Left lung (tissue), 10 donors: ENCODE measurements around the gene GJD2. TPM values are rescaled to one million over a fixed set of nuclear protein-coding genes. Genes with fewer than 3 reads are reported as not detected.

Source experiments
- ATAC-seq: fragments of 200-7000 bp; cut with Tn5 transposase; one replicate; pipeline ENCODE4 v1.9.1; 2020; ENCODE audit warnings: moderate library complexity
- DNase-seq, 4 donors: peaks; one replicate each; pipeline ENCODE4 v3.0.0-alpha.2; 2013 to 2020
- H3K27ac ChIP-seq, 2 donors: fragments of 200-600 bp; sonication (generic) in 1 of 2; one replicate each; pipeline versions ENCODE4 v1.5.0 to v1.8.0; 2020 to 2021
- H3K27me3 ChIP-seq, 2 donors: fragments of 200-600 bp; sonication (generic) in 1 of 2; one replicate each; pipeline versions ENCODE4 v1.5.0 to v1.8.0; 2020 to 2021
- H3K36me3 ChIP-seq, 2 donors: fragments of 200-600 bp; sonication (generic) in 1 of 2; one replicate each; pipeline versions ENCODE4 v1.5.0 to v1.8.0; 2020 to 2021
- H3K4me1 ChIP-seq, 2 donors: fragments of 200-600 bp; one replicate each; pipeline ENCODE4 v1.8.0; 2021
- H3K4me3 ChIP-seq, 2 donors: fragments of 200-600 bp; sonication (generic) in 1 of 2; one replicate each; pipeline versions ENCODE4 v1.5.0 to v1.8.0; 2020 to 2021; ENCODE audit warnings: mild to moderate bottlenecking in 1 of 2
- H3K9me3 ChIP-seq, 2 donors: fragments of 200-600 bp; sonication (generic) in 1 of 2; one replicate each; pipeline versions ENCODE4 v1.5.0 to v1.8.0; 2020 to 2021
- CTCF ChIP-seq, 2 donors: fragments of 200-600 bp; sonication (generic) in 1 of 2; IDR thresholded peaks; one replicate each; pipeline versions ENCODE4 v1.5.0 to v1.8.0; 2021; ENCODE audit warnings: antibody characterized with exemption in 2 of 2
- intact Hi-C, 2 donors: fragments of 100-400 bp; cut with DNase I; formaldehyde crosslinking; loops; one replicate each; pipeline versions ENCODE4 v1.11.2 to v1.14.2; 2022
- polyA plus RNA-seq, 6 donors: library from polyadenylated mRNA; unstranded; fragments of 120-200 nt; gene quantifications; one replicate each; pipeline ENCODE4 v1.2.1, GENCODE V29; 2013; ENCODE audit not compliant: insufficient read length in 6 of 6
- total RNA-seq, 2 donors: library from RNA; stranded (reverse); fragmentation: NEBNext Ultra II Directional; extraction: Animal tissue kit (Norgen Biotek cat#: 25700); gene quantifications; one replicate each; pipeline ENCODE4 v1.2.1, GENCODE V29; 2021
- donor health status: DM: no; HTN: yes; CAD: no.
- donor health status: DM: no; HTN: no; CAD: no.

The GJD2 gene
- total and polyA plus RNA-seq, 8 donors = 0.07 to 0.10 TPM; not detected in 6

DNA sequence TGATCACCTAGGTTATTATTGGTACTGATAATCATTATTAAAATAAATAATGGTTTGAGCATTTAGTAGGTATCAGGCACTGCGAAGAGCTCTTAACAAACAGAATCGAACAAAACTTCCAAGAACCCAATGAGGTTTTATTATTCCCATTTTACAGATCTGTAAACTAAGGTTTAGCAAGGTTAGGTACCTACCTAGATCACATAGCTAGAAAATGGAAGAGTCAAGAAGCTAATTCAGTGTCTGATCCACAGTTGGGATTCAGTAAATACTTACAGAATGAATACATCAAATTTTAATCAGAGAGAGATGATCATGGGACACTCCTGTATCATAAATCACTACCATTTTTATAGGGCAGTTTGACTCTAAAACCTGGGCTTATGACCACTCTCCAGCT is 15.5 kb downstream of the GJD2 start:
- no peaks in the 10 kb centered on the region for H3K36me3 ChIP-seq
- H3K4me1 ChIP-seq = no peaks in the 10 kb centered on the region
- no peak overlapping the region for H3K4me3 ChIP-seq
- ATAC-seq (no peak), DNase-seq (no peak)
- H3K27me3 ChIP-seq = peaks cover 0 to 11% of the 10 kb centered on the region in 2 donors
- intact Hi-C loops = no loop called here
- no peaks in the 10 kb centered on the region for H3K9me3 ChIP-seq
- TF ChIP-seq CTCF (IDR thresholded peaks at IDR 0.05) = no peak
- H3K27ac ChIP-seq = no peak overlapping the region

- no peaks in the 10 kb centered on the region for H3K36me3 ChIP-seq
- H3K9me3 ChIP-seq = no peaks in the 10 kb centered on the region
- no peaks in the 10 kb centered on the region for H3K4me1 ChIP-seq
- TF ChIP-seq CTCF (IDR thresholded peaks at IDR 0.05) = no peak
- H3K27me3 ChIP-seq = peaks cover 0 to 11% of the 10 kb centered on the region in 2 donors
- no peak overlapping the region for H3K4me3 ChIP-seq
- ATAC-seq = no peak
- intact Hi-C loops = no loop called here
- no peak overlapping the region for H3K27ac ChIP-seq
- DNase-seq = no peak
These were observed 16.8 kb downstream of the GJD2 start for GRCh38 chr15:34738002-34738401.

GRCh38 chr15:34737477-34737876 is 17.3 kb downstream of the GJD2 start:
- TF ChIP-seq CTCF (IDR thresholded peaks at IDR 0.05) = no peak
- intact Hi-C loops = no loop called here
- peaks cover 0 to 14% of the 10 kb centered on the region in 2 donors for H3K27me3 ChIP-seq

DNA sequence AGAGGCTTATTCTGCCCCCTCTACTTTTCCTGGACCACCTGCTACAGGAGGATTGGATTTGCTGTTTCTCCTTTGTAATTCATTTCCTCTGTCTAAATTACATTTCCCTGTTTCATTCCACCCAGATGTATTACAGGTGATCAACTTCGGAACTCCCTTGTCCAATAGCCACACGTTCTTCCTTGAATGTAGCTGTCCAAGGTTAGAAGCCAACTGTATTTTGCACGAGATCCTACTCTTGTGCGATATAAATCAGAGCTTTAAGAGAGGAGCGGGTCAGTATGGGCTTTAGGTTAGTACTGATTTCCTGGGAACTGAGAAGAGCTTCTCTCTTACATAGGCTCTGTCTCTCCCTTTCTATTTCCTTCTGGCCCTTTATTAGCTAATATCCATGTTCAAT is 20.5 kb downstream of the GJD2 start:
- no peak overlapping the region for H3K4me3 ChIP-seq
- TF ChIP-seq CTCF (IDR thresholded peaks at IDR 0.05) = no peak
- no peak for ATAC-seq
- H3K9me3 ChIP-seq = no peaks in the 10 kb centered on the region
- no peak overlapping the region for H3K27ac ChIP-seq
- peaks cover 0 to 22% of the 10 kb centered on the region in 2 donors for H3K27me3 ChIP-seq
- no peak for DNase-seq
- H3K4me1 ChIP-seq = no peaks in the 10 kb centered on the region
- H3K36me3 ChIP-seq = no peaks in the 10 kb centered on the region
- intact Hi-C loops = no loop called here

More at GRCh38 chr15:34737477-34737876, 17.3 kb downstream of the GJD2 start:
- ATAC-seq (no peak), DNase-seq (no peak)
- no peaks in the 10 kb centered on the region for H3K9me3 ChIP-seq
- H3K36me3 ChIP-seq = no peaks in the 10 kb centered on the region
- no peak overlapping the region for H3K27ac ChIP-seq
- H3K4me3 ChIP-seq = no peak overlapping the region
- no peaks in the 10 kb centered on the region for H3K4me1 ChIP-seq

DNA sequence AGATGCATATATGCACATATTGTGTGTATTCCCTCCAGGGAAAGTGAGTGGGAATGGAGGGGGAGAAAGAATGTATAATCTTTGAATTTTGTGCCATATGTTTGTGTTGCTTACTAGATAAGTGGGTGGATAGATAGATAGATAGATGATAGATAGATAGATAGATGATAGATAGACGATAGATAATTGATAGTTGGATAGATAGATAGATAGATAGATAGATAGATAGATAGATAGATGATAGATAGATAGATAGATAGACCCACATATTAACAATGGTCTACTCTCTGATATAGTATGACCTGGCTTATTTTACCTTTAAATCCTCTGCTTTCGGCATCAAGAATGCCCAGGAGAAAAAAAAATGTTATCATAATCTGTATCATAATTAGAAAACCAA is 21.2 kb downstream of the GJD2 start:
- Histone ChIP-seq H3K4me1 (no peaks in the 10 kb centered on the region), H3K36me3 (no peaks in the 10 kb centered on the region), H3K4me3 (no peak overlapping the region), H3K27me3 (peaks cover 0 to 22% of the 10 kb centered on the region in 2 donors), H3K9me3 (no peaks in the 10 kb centered on the region), H3K27ac (no peak overlapping the region)
- ATAC-seq (no peak), DNase-seq (no peak)
- intact Hi-C loops = no loop called here
- no peak for TF ChIP-seq CTCF (IDR thresholded peaks at IDR 0.05)
